ENCODE data around the gene ZFAND6.

Gene ZFAND6

DNA sequence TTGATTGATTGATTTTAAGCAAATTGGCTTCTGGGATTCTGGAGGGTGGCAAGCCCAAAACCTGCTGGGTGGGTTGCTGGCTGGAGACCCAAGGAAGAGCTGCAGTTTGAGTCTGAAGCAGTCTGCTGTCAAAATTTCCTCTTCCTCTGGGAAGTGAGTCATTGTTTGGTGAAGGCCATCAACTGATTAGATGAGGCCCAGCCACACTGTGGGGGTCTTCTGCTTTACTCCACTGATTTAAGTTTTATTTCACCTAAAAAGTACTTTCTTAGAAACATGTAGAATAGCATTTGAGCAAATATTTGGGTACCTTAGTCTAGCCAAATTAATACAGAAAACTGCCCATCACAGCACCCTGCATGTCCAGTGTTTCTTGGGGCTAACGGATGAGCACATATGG lies 127.1 kb downstream of the ZFAND6 start:
- Histone ChIP-seq H3K9me3 (ENCODE audit: control insufficient read depth in 5 of 5, low read length in 5 of 5) (no peaks in the 10 kb centered on the region), H3K27ac (ENCODE audit: low read depth, low read length) (no peak overlapping the region), H3K4me1 (ENCODE audit: control insufficient read depth in 5 of 5, insufficient read depth in 5 of 5, low read length in 5 of 5) (peaks cover 2 to 29% (median 19%) of the 10 kb centered on the region in 5 donors), H3K36me3 (ENCODE audit: control insufficient read depth in 5 of 5, insufficient read depth in 5 of 5, low read length in 5 of 5) (peaks cover 6 to 66% (median 64%) of the 10 kb centered on the region in 5 donors), H3K27me3 (ENCODE audit: control insufficient read depth in 5 of 5, insufficient read depth in 4 of 5, low read length in 5 of 5) (no peaks in the 10 kb centered on the region), H3K4me3 (ENCODE audit: low read depth in 1 of 5, low read length in 5 of 5) (no peak overlapping the region), H3K9ac (ENCODE audit: low read length in 5 of 5) (no peak overlapping the region)
